HG03558 (cell line): ENCODE measurements around the gene CXCL8.
"Not testable (repeated sequence)": the region's sequence is repeated elsewhere in the genome, so short reads cannot be mapped to it uniquely, and the experiment has no call there.

Experiments
- ATAC-seq: cut with Tn5 transposase; IDR thresholded peaks from one replicate; pipeline ENCODE4 v1.9.1; 2021; ENCODE audit warnings: moderate number of reproducible peaks; ENCODE audit not compliant: unreplicated experiment; ENCODE audit errors: extremely low read depth

Gene CXCL8

DNA sequence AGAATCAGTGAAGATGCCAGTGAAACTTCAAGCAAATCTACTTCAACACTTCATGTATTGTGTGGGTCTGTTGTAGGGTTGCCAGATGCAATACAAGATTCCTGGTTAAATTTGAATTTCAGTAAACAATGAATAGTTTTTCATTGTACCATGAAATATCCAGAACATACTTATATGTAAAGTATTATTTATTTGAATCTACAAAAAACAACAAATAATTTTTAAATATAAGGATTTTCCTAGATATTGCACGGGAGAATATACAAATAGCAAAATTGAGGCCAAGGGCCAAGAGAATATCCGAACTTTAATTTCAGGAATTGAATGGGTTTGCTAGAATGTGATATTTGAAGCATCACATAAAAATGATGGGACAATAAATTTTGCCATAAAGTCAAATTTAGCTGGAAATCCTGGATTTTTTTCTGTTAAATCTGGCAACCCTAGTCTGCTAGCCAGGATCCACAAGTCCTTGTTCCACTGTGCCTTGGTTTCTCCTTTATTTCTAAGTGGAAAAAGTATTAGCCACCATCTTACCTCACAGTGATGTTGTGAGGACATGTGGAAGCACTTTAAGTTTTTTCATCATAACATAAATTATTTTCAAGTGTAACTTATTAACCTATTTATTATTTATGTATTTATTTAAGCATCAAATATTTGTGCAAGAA is 2.3 kb downstream of the CXCL8 start:
- no peak for ATAC-seq

DNA sequence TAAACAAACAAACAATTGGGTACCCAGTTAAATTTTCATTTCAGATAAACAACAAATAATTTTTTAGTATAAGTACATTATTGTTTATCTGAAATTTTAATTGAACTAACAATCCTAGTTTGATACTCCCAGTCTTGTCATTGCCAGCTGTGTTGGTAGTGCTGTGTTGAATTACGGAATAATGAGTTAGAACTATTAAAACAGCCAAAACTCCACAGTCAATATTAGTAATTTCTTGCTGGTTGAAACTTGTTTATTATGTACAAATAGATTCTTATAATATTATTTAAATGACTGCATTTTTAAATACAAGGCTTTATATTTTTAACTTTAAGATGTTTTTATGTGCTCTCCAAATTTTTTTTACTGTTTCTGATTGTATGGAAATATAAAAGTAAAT is 2.9 kb downstream of the CXCL8 start:
- no peak for ATAC-seq

DNA sequence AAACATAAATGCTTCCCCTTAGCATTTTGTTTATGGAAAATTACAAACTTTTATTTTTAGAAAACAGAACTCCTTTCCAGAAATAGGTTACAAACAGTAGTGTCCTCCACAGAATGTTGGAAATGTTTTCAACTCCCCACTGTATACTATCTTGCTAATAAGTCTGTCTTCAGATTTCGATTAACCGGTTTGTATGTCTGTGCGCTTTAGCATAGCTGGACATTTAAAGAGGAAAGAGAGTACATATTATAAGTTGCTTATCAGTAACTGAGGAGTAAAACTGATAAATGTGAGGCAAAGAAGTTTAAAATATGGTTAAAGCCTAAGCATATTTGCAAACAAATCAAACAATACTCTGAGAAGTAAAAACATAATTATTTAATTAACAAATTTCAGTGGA is 3.4 kb downstream of the CXCL8 start:
- no peak for ATAC-seq

DNA sequence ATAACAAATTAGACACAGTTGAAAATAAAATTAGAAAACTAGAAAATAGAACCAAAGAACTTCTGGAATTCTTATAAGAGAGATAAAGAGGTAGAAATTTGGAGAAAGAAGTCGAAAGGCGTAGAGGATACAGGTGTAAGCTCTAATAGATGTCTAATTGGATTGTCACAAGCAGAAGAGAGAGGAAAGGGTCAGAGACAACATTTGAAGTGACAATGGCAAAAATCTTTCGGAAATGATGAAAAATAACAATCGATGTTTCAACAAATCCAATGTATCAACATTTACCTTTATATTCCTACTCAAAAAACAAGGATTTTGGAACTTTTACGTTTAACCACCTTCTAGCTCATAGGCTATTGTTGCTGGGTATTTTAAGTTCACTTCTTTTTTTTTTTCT is 3.8 kb downstream of the CXCL8 start:
- ATAC-seq = no peak

DNA sequence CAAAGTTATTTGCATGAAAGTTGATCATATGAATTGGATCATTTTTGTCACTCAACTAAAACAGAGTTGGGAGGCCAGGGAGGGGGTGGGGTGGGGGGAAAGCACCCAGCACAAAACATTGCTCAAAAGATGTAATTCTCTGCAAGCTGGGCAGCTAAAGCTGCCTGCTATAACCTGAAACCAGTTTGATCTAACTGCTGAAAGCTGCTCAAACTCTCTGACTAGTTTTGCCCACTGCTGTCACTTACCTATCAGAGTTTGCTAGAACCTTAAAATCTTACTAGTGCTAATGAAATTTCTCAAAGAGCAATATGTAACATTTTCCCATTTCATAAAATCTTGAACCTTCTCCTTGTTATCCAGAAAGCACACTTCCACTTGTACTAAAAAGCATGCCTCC is 10.4 kb downstream of the CXCL8 start:
- ATAC-seq = no peak

DNA sequence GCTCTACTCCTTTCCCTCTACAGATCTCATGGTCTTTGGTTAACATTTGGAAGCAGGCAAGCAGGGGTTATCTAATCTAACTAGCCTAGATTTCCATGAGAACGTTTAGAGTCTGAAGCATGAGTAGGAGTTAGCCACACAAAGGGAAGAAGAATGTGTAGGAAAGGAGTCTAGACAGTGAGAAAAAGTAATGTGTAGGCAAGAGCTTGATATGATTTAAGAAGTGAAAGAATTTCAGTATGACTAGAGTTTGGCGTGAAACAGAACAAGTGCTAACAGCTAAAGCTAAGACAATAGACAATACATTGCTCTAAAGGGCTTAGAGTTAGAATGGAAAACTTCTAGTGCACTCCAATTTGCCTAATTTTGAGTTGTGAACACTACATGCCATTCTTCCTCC is 10.8 kb downstream of the CXCL8 start:
- peak; percentile 65 for ATAC-seq

DNA sequence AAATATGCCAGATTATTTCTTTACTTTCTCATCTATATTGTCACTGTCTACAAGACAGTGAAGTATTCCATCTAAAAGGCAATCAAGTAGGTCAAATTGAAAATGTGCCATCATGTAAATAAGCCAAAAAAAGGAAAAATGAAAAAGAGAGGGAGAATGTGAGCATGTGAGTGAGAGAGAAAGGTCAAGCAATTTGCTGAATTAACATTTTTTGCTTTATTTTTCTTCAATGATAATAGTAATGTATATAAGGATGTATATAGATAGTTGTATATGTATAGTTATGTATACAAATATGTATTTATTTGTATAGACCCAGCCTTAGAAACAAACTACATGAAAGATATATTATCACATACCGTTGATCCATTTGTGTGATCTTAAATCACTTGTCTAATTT is 11.5 kb downstream of the CXCL8 start:
- no peak for ATAC-seq

DNA sequence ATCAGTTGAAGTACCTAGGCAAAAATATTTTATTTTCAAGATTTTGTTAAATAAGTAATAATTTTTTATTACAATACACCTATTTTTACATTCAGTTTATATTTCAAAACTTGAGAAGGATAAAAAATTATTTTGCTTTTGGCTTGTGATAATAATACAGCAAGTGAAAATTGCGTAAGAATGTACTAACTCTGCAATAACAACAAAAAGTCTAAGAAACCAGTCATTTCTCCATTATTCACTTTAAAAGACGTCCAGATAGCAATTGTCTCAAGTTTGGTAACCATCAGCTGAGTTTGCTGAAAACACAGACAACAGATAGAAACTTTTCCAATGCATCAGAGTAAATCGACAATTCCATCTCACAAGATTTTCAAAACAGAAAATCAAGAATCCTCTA is 12.1 kb downstream of the CXCL8 start:
- ATAC-seq = no peak

DNA sequence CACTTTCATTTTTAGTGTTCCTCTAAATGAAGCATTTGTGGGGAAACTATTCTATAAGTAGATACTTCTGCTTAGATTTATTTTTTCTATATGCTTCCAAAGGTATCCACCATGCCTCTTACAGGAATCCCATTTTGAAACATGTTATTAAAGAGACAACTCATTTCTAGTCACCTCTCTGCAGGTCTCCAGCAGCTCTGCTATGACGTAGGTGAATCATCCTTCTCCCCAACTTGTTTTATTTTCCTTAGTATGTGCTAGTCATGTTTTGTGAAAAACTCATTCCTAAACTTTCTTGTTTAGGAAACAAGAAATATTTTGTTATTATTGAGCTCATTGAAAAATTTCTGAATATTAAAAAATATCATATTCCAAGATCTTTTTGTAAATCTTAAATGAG is 12.8 kb downstream of the CXCL8 start:
- ATAC-seq = no peak

DNA sequence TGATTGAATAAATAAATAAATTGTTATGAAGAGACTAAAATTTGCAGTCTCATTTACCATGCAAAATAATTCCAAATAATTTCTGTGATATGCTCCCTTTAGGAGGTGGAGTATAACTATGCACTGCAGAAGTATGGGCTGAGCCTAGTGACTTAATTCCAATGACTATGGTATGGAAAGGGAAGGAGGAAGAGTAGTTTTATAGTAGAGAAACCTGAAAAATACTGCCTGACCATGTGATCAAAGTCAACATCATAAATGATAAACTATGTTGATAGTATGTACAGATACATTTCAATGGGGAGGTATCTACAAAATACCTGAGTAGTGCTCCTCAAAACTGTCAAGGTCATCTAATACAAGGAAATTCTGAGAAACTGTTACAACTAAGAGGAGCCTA is 14.6 kb downstream of the CXCL8 start:
- ATAC-seq = no peak

DNA sequence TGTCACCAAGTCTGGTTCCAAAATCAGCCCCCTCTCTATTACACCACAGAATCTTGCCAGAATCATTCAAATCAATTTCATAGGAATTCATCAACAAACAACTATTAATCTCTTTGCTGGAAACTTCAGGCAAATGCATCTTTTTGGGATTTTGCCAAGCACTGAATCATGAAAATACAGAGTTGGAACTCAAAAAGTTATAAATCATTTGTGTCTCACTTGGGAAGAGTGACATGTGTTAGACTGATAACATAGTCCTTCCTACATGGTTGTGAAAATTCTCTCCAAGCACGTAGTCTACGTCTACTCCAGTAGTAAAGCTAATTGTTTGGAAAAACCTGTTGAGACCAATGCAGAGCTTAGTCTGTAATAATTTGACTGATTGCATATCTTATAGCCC is 19.0 kb downstream of the CXCL8 start:
- ATAC-seq = no peak

DNA sequence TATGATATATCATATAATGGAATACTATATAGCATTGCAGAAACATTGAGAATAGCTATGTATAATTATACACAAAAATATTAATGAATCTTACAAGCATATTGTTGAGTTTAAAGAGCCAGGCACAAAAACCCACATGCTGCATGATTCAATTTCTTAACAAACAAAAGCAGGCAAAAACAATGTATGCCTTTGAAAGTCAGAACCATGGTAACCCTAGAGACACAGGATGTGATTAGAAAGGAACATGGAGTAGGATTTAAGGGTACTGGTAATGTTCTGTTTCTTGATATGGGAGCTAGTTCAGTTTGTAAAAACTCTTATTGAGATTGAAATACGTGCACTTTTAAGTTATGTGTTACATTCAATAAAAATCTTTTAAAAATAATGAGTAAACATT is 21.5 kb downstream of the CXCL8 start:
- ATAC-seq = no peak

DNA sequence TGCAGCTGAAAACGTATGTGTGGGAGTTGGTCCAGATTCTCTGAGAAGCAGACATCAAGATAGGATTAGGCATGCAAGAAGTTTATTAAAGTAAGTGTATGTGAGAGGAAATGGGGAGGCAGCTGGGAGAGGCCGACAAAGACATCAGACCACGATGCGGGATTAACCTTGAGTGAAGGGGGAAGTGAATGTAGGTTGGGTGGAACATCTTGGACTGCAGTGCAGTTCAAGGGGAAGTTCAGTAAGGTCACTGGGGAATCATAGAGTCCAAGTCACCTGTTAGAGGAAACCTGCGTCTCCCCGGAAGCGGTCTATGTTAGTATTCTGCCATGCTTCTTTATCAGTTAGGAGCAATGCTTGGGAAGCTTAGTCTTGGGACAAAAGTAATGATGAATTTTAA is 22.0 kb downstream of the CXCL8 start:
- ATAC-seq = no peak

DNA sequence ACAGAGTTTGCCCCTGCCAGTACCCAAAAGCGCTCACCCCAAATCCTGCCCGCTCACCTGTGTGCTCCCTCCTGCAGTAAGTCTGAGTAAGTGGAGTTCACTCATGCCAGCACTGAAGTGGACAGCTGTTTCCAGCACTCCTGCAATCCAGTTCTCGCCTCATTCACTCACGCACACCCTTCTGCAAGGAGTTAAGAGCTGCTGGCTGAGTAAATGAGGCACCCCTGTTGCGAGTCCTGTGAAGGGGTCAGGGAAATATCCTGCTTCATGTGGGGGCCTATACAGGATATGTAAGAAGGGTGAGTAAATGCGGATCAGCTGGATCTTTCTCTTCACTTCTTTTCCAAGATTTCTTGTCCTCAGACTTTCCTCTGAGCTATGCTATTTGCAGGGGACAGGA is 23.5 kb downstream of the CXCL8 start:
- ATAC-seq = no peak

DNA sequence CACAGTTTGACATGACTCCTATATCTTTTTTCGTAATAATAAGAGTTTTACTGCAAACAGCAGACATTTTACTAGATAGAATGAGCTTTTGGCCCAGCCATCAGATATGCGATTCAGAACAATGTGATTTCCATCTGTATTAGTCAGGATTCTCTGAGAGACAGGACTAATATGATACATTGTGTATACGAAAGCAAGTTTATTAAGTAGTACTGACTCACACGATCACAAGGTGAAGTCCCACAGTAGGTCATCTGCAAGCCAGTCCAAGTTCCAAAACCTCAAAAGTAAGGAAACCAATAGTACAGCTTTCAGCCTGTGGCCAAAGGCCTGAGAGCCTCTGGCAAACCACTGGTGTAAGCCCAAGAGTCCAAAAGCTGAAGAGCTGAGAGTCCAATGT is 24.1 kb downstream of the CXCL8 start:
- no peak for ATAC-seq

DNA sequence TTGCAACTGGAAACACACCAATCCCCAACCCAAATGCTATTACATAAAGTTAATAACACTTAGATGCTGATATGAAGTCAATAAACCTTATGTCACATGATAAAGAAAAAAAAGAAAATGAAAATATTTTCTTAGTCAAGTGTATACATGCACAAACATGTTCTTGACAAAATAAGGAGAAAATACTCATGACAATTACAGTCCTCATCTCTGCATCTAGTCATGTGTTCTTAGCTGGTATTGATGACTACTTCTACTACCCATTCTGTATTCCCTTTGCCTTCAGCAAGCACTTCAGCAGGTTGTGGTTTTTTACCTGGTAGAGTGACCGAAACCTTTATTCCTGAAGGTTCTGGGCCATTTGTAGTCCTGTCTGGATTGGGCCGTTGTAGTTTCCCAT is 24.9 kb downstream of the CXCL8 start:
- ATAC-seq = no peak

DNA sequence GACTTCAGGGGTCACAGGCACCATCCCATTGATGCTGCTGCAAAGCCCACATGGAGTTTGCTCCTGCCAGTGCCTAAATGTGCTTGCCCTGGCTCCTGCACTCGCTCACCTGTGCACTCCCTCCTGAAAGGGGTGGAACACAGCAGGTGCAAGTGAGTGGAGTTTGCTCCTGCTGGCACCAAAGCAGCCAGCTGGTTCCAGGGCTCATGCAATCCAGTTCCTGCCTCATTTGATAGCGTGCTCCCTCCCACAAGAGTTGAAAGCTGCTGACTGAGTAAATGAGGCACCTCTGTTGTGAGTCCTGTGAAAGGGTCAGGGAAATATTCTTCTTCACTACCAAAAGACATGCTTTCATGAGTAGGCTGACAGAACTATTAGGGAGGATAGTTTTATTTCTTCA is 30.5 kb downstream of the CXCL8 start:
- ATAC-seq = no peak

DNA sequence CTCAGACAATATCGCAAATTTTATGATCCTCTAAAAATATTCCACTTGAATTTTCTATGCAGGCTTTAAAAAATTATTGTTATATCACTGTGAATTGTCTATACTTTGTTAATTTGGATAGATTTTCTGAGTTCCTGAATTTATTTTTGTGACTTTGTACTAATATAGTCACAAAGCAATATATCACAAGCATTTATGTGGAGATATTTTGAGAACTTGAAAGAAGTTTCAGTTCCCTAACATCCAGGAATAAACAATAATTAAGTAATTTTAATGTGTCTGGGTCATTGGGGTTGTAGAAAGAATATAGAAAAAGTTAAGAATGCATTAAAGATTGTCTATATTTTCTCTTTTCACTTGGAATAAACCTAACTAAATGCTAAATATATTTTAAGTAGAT is 32.0 kb downstream of the CXCL8 start:
- no peak for ATAC-seq

DNA sequence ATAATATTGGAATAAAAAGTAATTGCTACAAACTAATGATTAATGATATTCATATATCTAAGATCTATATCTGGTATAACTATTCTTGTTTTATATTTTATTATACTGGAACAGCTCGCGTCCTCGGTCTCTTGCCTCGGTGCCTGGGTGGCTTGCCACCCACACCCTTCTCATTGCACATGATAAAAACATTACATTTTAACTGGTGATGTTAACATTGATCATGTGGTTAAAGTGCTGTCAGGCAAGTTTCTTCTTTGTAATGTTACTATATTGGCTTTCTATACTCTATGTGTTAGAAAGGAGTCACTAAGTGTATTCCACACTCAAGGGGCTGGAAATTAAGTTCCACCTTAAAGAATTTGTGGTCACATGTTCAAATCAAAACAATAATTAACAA is 34.0 kb downstream of the CXCL8 start:
- ATAC-seq = not testable (repeated sequence)

DNA sequence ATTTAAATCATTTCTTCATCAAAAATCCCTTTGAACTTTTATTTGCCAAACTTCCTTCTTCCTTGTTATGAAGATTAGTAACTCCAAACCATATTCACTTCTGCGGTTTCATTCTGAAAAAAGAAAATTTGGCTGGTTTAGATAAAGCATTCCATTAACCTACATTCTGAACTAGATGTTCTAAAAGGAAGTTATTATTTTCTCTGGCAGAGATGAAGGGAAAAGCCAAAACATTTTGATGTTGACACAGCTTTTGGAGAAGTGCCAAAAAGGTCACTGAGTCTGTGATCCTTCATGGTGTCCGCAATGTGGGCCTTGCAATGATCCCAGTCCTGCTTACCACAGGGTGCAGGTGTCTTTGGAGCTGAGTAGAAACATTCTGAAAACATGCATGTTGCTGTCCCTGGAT is 36.0 kb downstream of the CXCL8 start:
- no peak for ATAC-seq

DNA sequence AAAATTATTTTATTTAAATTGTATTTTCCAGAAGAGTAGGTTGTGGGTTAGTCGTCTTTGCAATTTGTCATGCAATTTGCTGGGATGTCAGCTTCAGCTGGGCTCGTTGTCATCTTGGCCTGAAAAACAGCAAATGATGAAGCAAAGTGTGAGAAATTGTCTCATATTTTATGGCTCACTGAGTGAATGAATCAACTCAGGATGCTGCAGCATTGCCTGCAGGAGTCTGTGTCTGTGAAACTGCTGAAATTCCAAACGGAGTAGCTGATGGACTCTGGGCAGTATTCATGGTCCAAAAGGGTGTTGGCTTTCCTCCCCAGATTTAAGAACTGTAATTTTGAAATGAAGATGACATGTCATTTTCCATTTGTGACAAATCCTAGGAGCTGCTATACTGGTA is 37.2 kb downstream of the CXCL8 start:
- no peak for ATAC-seq

DNA sequence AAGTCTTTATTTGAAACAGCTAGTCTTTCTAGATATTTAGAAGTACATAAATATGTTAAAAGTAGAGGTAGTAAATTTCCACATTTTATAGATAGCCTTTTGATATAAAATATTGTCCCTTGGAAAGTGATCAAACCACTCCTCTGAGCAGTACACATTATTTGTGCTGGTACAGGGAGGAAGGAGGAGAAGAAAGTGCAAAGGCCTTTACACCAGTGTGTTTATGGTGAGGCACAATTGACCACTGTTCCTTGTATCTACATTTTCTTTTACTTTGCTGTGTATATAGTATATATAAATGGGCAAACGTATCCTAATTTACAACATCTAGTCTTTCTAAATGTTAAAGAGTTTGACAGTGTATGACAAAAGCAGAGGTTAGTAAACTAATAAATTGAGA is 39.9 kb downstream of the CXCL8 start:
- no peak for ATAC-seq

DNA sequence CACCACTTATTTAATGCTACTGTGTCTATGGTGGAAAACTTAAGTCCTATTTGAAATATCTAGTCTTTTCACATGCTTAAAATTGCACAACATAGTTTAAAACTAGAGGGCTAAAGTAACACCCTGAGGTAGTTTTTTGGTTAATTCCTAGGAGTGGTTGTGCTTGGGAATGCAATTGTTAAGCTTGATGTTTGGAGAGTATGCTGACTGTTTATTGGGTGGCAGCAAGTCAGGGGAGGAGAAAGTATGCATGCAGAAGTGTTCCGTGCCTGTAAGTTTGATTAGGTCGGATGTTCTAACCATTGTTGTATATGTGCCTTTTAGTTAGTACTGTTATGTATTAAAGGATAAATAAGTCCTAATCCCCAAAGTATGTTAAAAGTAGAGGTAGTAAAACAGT is 40.5 kb downstream of the CXCL8 start:
- ATAC-seq = no peak
